ENCODE data around the gene DLL1. TPM values are rescaled to one million over a fixed set of nuclear protein-coding genes. Genes with fewer than 3 reads are reported as not detected.
A peak's percentile ranks its signal among the peaks of the same experiment; 100 is the strongest.

Gene DLL1
- total and polyA plus RNA-seq, 9 of the 15 experiments (the other 6 are each of a cell fraction or from before 2014, with no cell fraction given): not detected

DNA sequence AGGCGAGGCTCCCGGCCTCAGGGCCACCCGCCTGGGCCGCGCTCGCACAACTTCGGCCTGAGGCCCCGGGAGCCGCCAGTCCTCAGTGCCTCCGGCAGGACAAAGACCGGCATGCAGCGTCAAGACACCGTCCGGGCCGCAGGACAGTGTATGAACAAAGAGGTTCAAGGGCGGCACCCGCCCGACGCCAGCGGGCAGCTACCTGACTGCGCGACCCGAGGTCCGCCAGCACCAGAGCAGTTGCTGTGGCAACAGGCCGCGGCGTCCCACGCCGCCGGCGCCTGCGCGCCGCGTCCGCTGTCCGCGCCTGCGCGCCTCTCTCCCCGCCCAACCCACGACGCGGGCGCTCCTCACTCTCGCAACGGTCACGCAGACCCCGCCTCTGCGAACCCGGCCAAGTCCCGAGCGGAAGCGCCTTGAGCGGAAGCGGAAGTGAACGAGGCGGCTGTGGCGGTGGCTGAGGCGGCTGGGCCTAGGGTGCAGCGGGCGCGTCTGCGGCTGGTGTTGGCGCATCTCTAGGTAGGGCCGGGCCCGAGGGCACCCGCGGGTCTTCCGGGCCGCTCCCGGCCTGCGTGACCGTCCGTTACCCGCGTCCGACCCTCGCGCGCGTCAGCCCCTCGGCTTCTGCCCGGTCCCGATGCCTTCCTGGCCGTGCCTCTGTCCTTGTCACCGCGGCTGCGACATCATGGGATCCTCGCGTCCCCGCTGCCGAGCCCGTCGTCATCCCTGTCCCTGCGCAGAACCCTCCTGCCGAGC is 15.6 kb upstream of the DLL1 start, which contains the start of gene FAM120B (continued):
- TF ChIP-seq, protein P1, sequence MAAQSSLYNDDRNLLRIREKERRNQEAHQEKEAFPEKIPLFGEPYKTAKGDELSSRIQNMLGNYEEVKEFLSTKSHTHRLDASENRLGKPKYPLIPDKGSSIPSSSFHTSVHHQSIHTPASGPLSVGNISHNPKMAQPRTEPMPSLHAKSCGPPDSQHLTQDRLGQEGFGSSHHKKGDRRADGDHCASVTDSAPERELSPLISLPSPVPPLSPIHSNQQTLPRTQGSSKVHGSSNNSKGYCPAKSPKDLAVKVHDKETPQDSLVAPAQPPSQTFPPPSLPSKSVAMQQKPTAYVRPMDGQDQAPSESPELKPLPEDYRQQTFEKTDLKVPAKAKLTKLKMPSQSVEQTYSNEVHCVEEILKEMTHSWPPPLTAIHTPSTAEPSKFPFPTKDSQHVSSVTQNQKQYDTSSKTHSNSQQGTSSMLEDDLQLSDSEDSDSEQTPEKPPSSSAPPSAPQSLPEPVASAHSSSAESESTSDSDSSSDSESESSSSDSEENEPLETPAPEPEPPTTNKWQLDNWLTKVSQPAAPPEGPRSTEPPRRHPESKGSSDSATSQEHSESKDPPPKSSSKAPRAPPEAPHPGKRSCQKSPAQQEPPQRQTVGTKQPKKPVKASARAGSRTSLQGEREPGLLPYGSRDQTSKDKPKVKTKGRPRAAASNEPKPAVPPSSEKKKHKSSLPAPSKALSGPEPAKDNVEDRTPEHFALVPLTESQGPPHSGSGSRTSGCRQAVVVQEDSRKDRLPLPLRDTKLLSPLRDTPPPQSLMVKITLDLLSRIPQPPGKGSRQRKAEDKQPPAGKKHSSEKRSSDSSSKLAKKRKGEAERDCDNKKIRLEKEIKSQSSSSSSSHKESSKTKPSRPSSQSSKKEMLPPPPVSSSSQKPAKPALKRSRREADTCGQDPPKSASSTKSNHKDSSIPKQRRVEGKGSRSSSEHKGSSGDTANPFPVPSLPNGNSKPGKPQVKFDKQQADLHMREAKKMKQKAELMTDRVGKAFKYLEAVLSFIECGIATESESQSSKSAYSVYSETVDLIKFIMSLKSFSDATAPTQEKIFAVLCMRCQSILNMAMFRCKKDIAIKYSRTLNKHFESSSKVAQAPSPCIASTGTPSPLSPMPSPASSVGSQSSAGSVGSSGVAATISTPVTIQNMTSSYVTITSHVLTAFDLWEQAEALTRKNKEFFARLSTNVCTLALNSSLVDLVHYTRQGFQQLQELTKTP (IDR thresholded peaks at IDR 0.05; ENCODE audit: low read depth in 1 of 2, partially characterized antibody in 2 of 2): no peak
- TF ChIP-seq ZNF583 (CRISPR knock-in tag; IDR thresholded peaks at IDR 0.05) (peak; percentile 71), TCF7L2 (IDR thresholded peaks at IDR 0.05; ENCODE audit: low read depth, low read length) (no peak), STAT5A (IDR thresholded peaks at IDR 0.05; ENCODE audit: borderline replicate concordance, low read length) (no peak), ZNF175 (CRISPR knock-in tag; IDR thresholded peaks at IDR 0.05; ENCODE audit: low read depth) (no peak), SREBF2 (CRISPR knock-in tag; IDR thresholded peaks at IDR 0.05) (no peak), ZBTB1 (CRISPR knock-in tag; IDR thresholded peaks at IDR 0.05; ENCODE audit: borderline replicate concordance, low read depth) (peak; percentile 89; the same call in 1 of the 2 replicates), MAFF (IDR thresholded peaks at IDR 0.05; ENCODE audit: low read length) (no peak), BRD4 (IDR thresholded peaks at IDR 0.05) (no peak)
- TF ChIP-seq, protein P2, sequence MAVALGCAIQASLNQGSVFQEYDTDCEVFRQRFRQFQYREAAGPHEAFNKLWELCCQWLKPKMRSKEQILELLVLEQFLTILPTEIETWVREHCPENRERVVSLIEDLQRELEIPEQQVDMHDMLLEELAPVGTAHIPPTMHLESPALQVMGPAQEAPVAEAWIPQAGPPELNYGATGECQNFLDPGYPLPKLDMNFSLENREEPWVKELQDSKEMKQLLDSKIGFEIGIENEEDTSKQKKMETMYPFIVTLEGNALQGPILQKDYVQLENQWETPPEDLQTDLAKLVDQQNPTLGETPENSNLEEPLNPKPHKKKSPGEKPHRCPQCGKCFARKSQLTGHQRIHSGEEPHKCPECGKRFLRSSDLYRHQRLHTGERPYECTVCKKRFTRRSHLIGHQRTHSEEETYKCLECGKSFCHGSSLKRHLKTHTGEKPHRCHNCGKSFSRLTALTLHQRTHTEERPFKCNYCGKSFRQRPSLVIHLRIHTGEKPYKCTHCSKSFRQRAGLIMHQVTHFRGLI (CRISPR knock-in tag; IDR thresholded peaks at IDR 0.05): no peak
- TF ChIP-seq, protein P3, sequence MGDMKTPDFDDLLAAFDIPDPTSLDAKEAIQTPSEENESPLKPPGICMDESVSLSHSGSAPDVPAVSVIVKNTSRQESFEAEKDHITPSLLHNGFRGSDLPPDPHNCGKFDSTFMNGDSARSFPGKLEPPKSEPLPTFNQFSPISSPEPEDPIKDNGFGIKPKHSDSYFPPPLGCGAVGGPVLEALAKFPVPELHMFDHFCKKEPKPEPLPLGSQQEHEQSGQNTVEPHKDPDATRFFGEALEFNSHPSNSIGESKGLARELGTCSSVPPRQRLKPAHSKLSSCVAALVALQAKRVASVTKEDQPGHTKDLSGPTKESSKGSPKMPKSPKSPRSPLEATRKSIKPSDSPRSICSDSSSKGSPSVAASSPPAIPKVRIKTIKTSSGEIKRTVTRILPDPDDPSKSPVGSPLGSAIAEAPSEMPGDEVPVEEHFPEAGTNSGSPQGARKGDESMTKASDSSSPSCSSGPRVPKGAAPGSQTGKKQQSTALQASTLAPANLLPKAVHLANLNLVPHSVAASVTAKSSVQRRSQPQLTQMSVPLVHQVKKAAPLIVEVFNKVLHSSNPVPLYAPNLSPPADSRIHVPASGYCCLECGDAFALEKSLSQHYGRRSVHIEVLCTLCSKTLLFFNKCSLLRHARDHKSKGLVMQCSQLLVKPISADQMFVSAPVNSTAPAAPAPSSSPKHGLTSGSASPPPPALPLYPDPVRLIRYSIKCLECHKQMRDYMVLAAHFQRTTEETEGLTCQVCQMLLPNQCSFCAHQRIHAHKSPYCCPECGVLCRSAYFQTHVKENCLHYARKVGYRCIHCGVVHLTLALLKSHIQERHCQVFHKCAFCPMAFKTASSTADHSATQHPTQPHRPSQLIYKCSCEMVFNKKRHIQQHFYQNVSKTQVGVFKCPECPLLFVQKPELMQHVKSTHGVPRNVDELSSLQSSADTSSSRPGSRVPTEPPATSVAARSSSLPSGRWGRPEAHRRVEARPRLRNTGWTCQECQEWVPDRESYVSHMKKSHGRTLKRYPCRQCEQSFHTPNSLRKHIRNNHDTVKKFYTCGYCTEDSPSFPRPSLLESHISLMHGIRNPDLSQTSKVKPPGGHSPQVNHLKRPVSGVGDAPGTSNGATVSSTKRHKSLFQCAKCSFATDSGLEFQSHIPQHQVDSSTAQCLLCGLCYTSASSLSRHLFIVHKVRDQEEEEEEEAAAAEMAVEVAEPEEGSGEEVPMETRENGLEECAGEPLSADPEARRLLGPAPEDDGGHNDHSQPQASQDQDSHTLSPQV (IDR thresholded peaks at IDR 0.05): no peak
- TF ChIP-seq, protein P4, sequence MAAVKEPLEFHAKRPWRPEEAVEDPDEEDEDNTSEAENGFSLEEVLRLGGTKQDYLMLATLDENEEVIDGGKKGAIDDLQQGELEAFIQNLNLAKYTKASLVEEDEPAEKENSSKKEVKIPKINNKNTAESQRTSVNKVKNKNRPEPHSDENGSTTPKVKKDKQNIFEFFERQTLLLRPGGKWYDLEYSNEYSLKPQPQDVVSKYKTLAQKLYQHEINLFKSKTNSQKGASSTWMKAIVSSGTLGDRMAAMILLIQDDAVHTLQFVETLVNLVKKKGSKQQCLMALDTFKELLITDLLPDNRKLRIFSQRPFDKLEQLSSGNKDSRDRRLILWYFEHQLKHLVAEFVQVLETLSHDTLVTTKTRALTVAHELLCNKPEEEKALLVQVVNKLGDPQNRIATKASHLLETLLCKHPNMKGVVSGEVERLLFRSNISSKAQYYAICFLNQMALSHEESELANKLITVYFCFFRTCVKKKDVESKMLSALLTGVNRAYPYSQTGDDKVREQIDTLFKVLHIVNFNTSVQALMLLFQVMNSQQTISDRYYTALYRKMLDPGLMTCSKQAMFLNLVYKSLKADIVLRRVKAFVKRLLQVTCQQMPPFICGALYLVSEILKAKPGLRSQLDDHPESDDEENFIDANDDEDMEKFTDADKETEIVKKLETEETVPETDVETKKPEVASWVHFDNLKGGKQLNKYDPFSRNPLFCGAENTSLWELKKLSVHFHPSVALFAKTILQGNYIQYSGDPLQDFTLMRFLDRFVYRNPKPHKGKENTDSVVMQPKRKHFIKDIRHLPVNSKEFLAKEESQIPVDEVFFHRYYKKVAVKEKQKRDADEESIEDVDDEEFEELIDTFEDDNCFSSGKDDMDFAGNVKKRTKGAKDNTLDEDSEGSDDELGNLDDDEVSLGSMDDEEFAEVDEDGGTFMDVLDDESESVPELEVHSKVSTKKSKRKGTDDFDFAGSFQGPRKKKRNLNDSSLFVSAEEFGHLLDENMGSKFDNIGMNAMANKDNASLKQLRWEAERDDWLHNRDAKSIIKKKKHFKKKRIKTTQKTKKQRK (IDR thresholded peaks at IDR 0.05; ENCODE audit: borderline replicate concordance, low read depth, low read length): no peak
